ENCODE results near the gene CCDC57. TPM values are rescaled to one million over a fixed set of nuclear protein-coding genes. Genes with fewer than 3 reads are reported as not detected.

CCDC57 gene
- total and polyA plus RNA-seq, 10 donors = 28.8 to 164 (median 51.9) TPM

DNA sequence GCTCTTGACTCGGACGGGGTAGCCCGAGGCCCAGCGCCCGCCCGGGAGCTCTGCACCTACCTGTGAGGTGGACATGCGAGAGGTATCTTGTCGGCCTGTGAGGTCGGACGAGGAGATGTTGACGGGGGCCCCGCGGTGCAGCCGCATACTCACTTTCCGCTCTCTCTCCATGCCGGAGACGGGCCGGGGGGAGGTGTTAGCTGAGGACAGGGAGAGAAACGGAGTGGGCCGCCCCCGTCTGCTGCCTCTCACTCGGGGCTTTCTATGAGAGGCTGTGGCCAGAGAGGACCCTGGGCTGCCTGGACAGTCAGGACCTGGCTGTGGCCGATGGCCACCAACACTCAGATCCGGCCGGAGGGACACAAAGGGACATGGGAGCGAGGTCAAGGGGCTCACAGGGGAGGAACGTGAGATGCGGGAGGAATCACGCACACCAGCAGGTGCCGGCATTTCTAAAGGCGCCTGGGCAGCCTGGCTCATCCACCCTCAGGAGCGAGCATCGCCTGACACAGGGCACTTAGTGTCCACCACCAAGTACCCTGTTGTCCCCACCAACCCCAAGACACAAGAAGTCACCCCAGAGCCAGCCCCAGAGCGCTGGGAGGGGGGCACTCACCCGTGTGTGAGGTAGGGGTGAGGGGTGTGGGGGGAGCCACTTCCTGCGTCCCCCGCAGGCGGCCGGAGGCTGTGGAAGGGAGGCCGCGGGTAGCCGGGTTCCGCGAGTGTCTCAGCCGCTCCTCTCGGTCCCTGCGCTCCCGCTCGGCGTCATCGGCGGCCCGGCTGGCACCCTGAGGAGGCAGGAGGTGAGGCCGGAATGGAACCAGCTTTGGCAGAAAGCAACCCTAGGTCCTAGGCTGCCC, 36.4 kb upstream of the CCDC57 start:
- intact Hi-C loops (cut with DNase I; ENCODE audit: low total_unique reads) = no loop called here
- peaks cover 33 to 100% (median 96%) of the 10 kb centered on the region in 6 donors for H3K36me3 ChIP-seq
- H3K9me3 ChIP-seq = no peaks in the 10 kb centered on the region
- 93 to 95% (median 94%) methylated on average over 52 to 54 of the region's 54 CpGs for WGBS, 5 donors
- TF ChIP-seq POLR2AphosphoS5 (IDR thresholded peaks at IDR 0.05) = peak in 2 of 3 donors; percentile 7 to 61
- TF ChIP-seq, protein P1, sequence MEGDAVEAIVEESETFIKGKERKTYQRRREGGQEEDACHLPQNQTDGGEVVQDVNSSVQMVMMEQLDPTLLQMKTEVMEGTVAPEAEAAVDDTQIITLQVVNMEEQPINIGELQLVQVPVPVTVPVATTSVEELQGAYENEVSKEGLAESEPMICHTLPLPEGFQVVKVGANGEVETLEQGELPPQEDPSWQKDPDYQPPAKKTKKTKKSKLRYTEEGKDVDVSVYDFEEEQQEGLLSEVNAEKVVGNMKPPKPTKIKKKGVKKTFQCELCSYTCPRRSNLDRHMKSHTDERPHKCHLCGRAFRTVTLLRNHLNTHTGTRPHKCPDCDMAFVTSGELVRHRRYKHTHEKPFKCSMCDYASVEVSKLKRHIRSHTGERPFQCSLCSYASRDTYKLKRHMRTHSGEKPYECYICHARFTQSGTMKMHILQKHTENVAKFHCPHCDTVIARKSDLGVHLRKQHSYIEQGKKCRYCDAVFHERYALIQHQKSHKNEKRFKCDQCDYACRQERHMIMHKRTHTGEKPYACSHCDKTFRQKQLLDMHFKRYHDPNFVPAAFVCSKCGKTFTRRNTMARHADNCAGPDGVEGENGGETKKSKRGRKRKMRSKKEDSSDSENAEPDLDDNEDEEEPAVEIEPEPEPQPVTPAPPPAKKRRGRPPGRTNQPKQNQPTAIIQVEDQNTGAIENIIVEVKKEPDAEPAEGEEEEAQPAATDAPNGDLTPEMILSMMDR (IDR thresholded peaks at IDR 0.05 in 8 of 11, conservative IDR thresholded peaks at IDR 0.05 in 3 of 11) = no peak
- H3K27ac ChIP-seq = no peak overlapping the region
- H3K4me1 ChIP-seq = peaks cover 9 to 61% (median 35%) of the 10 kb centered on the region in 6 donors
- H3K4me3 ChIP-seq = no peak overlapping the region
- DNase-seq = no peak
- no peaks in the 10 kb centered on the region for H3K27me3 ChIP-seq (replicated peaks in 1 of 7)

DNA sequence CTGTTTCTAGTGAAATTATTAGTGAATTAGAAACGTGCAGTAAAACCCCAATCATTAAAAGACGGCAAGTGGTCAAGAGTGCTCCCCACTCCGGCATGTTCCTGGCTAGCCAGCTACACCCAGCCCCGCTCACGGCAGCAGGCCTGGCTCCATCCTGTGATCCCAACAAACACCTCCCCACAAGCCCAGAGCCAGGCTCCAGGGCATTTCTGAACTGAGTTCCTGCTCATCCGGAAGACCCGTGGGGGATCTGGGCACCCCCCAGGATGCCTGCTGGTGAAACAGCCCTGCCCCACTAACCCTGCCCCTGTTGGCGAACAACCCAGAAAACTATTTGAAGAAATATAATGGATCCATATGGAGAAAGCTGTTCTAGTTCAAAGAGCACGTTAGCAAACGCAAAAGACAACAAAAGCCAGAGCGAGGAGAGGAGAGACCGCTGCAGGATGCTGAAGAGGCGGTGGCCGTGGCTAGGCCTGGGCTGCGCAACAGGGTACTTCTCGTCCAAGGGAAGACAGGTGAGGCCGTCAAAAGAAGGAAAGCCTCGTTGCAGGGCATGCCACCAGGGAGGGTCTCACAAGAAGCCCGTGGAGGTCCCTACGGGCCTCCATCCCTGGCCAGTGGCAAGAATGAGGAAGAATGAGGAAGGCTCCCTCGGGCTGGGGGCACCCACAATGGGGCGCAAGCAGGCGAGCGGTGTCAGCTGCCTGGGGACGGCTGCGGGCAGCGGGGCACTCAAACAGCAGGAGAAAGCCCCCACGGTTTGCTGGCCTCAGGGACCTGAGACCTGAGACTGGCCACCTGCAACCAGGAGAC, 35.4 kb upstream of the CCDC57 start:
- no peak for DNase-seq
- no peaks in the 10 kb centered on the region for H3K27me3 ChIP-seq (replicated peaks in 1 of 7)
- peaks cover 31 to 100% (median 100%) of the 10 kb centered on the region in 6 donors for H3K36me3 ChIP-seq
- H3K4me1 ChIP-seq = peaks cover 9 to 71% (median 40%) of the 10 kb centered on the region in 6 donors
- TF ChIP-seq POLR2A (IDR thresholded peaks at IDR 0.05) (no peak), POLR2AphosphoS5 (IDR thresholded peaks at IDR 0.05) (peak in 2 of 3 donors; percentile 24 to 40)
- H3K27ac ChIP-seq = peak overlapping the region in 5 of 8 donors; percentile 70 to 76 (median 71)
- H3K4me3 ChIP-seq = no peak overlapping the region
- H3K9me3 ChIP-seq = no peaks in the 10 kb centered on the region
- WGBS, 5 donors = 83 to 90% (median 85%) methylated on average over 28 of the region's 28 CpGs
- intact Hi-C loops (cut with DNase I; ENCODE audit: low total_unique reads) = no loop called here

DNA sequence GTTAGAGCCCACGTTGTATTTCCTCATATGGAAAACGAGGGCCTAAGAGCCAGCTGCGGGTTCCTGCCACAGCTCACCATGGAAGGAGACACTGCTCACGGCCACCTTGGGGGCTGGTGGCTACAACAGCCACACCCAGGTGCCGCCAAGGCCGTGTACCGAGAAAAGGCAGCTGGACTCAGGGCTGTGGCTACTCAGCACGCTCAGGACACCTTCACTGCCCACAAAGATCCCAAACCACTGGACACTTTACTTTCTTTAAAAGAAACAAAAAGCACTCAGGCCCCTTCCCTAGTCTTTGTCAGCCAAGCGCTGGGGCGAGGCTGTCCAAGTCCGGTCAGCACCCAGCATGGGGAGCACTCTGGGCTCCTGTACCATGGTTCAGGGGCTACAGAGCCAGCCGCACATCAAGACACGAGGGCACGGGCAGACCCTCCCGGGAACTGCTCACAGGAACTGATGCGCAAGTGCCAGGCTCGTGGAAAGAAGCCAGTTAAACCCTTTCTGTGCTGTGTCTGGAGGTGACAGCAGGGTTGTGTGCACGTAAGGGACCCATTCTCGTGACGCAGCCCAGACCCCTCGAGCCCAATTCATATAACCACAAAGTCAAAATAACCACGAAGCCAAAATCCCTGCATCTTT, 34.7 kb upstream of the CCDC57 start:
- peak in 2 of 3 donors; percentile 25 to 30 for TF ChIP-seq POLR2AphosphoS5 (IDR thresholded peaks at IDR 0.05)
- no peak for TF ChIP-seq POLR2A (IDR thresholded peaks at IDR 0.05)
- Histone ChIP-seq H3K4me1 (peaks cover 16 to 78% (median 48%) of the 10 kb centered on the region in 6 donors), H3K9me3 (no peaks in the 10 kb centered on the region), H3K27ac (peak overlapping the region in 7 of 8 donors; percentile 51 to 76 (median 70)), H3K36me3 (peaks cover 30 to 100% (median 99%) of the 10 kb centered on the region in 6 donors), H3K4me3 (no peak overlapping the region), H3K27me3 (replicated peaks in 1 of 7) (no peaks in the 10 kb centered on the region)
- intact Hi-C loops (cut with DNase I; ENCODE audit: low total_unique reads) = no loop called here
- 48 to 58% (median 54%) methylated on average over 19 to 22 of the region's 22 CpGs for WGBS, 5 donors
- no peak for DNase-seq

DNA sequence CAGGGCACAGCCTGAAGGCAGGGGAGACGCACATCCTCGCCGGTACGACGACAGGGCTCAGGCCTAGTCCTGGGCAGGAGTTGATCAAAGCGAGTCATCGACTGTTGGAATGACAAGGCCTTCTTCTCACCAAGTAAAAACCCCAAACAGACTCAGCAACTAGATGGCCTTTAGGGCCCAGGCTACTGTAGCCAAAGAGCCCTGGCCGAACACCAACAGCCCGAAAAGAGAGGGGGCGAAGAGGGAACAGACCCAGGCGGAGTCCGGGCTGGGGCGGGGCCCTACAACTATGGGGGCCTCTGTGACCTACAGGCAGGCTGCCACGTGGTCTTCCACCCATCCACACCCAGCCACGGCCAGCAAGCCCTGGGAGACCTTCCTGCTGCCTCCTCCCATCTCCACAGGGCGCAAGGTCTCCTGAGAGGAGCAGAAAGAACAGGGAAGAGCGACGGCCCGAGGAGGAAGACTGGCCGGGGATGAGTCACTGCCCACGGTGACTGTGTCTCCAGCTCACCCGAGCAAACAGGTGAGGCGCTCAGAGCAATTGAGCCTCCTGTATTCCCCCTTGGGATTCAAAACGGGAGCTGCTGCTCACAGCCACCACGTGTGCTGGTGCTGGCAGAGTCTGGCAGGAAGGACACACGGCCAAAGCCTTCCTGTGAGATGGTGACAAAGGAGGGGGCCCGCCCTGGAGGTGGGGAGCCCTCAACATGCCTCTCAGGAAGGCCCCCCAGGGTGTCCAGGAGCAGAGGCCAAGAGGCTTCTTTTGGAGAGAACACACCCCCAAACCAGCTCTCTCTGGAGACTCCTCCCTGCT, 33.9 kb upstream of the CCDC57 start:
- no peak overlapping the region for H3K4me3 ChIP-seq
- H3K4me1 ChIP-seq = peaks cover 23 to 86% (median 55%) of the 10 kb centered on the region in 6 donors
- TF ChIP-seq POLR2AphosphoS5 (IDR thresholded peaks at IDR 0.05) (peak; percentile 33 to 51 (median 46)), POLR2A (IDR thresholded peaks at IDR 0.05) (no peak)
- DNase-seq = peak; percentile 76
- WGBS, 5 donors = 54 to 64% (median 59%) methylated on average over 24 to 27 of the region's 27 CpGs
- H3K27me3 ChIP-seq (replicated peaks in 1 of 7) = no peaks in the 10 kb centered on the region
- H3K9me3 ChIP-seq = no peaks in the 10 kb centered on the region
- H3K27ac ChIP-seq = peak overlapping the region; percentile 46 to 76 (median 70)
- peaks cover 30 to 100% (median 93%) of the 10 kb centered on the region in 6 donors for H3K36me3 ChIP-seq
- intact Hi-C loops (cut with DNase I; ENCODE audit: low total_unique reads) = no loop called here

DNA sequence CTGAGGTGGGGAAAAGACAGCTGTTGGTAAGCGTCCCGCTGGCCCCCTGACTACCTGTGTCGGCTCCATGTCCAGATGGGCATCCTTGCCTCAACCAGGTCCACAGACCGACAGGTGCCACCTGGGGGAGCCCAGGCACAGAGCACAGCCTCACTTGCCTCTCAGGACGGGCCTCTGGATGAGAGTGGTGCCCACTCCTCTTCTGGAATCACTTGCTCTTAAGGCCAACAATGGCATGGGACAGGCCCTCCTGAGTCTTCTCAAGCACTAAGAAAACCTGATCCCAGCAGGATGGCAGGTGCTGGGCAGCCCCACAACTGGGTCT, 33.4 kb upstream of the CCDC57 start:
- 94 to 100% (median 97%) methylated on average over 5 of the region's 5 CpGs for WGBS, 5 donors
- H3K36me3 ChIP-seq = peaks cover 25 to 99% (median 87%) of the 10 kb centered on the region in 6 donors
- peaks cover 29 to 91% (median 61%) of the 10 kb centered on the region in 6 donors for H3K4me1 ChIP-seq
- peak overlapping the region in 7 of 8 donors; percentile 46 to 76 (median 70) for H3K27ac ChIP-seq
- H3K4me3 ChIP-seq = no peak overlapping the region
- intact Hi-C loops (cut with DNase I; ENCODE audit: low total_unique reads) = no loop called here
- no peaks in the 10 kb centered on the region for H3K9me3 ChIP-seq
- no peaks in the 10 kb centered on the region for H3K27me3 ChIP-seq (replicated peaks in 1 of 7)
- no peak for DNase-seq
- TF ChIP-seq, protein P1 (IDR thresholded peaks at IDR 0.05 in 8 of 11, conservative IDR thresholded peaks at IDR 0.05 in 3 of 11) = no peak
- TF ChIP-seq POLR2AphosphoS5 (IDR thresholded peaks at IDR 0.05) = peak in 1 of 3 donors; percentile 1
